ENCODE results near the gene STAM. TPM values are rescaled to one million over a fixed set of nuclear protein-coding genes. Genes with fewer than 3 reads are reported as not detected.

Gene STAM
- total and polyA plus RNA-seq, 4 donors, result 11.9 to 76.8 (median 20.5) TPM

DNA sequence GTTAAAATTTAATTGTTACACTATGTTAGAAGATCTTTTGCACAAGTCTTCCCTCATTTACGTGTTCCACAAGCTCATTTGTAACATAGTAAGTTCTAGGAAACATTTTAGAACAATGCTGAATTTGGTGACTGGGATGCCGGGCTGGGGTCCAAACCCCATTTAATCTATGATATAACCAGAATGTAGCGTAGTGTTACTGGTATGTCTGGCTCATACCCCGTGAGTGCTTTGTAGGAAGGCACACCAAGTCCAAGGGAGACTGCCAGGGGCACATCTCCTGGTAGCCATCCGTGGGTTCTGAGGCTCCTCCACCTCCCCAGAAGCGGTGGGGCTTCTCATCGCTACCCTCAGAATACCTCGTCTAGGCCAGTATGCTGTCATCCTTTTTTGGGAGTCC lies 86.7 kb downstream of the STAM start:
- H3K9ac ChIP-seq (ENCODE audit: insufficient read depth in 1 of 2, low read length in 2 of 2), result no peak overlapping the region
- no peak overlapping the region for H3K27ac ChIP-seq (ENCODE audit: low read depth in 1 of 2, low read length in 1 of 2)
- peak in 1 of 3 donors; percentile 15 for DNase-seq
- H3K27me3 ChIP-seq (ENCODE audit: control insufficient read depth in 3 of 3, insufficient read depth in 3 of 3, low read length in 2 of 3), result no peaks in the 10 kb centered on the region
- TF ChIP-seq, protein P1, sequence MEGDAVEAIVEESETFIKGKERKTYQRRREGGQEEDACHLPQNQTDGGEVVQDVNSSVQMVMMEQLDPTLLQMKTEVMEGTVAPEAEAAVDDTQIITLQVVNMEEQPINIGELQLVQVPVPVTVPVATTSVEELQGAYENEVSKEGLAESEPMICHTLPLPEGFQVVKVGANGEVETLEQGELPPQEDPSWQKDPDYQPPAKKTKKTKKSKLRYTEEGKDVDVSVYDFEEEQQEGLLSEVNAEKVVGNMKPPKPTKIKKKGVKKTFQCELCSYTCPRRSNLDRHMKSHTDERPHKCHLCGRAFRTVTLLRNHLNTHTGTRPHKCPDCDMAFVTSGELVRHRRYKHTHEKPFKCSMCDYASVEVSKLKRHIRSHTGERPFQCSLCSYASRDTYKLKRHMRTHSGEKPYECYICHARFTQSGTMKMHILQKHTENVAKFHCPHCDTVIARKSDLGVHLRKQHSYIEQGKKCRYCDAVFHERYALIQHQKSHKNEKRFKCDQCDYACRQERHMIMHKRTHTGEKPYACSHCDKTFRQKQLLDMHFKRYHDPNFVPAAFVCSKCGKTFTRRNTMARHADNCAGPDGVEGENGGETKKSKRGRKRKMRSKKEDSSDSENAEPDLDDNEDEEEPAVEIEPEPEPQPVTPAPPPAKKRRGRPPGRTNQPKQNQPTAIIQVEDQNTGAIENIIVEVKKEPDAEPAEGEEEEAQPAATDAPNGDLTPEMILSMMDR (IDR thresholded peaks at IDR 0.05; ENCODE audit: control extremely low read depth, extremely low read depth), result no peak
- ATAC-seq (ENCODE audit: insufficient read depth, low FRiP score), result no peak
- H3K4me3 ChIP-seq, result no peak overlapping the region
- no peaks in the 10 kb centered on the region for H3K36me3 ChIP-seq (ENCODE audit: control insufficient read depth in 4 of 4, insufficient read depth in 4 of 4, low read length in 4 of 4)
- no peaks in the 10 kb centered on the region for H3K9me3 ChIP-seq (ENCODE audit: control insufficient read depth in 4 of 4, insufficient read depth in 3 of 4, low read length in 3 of 4)
- WGBS, 2 donors, result 85 to 91% methylated on average over 8 of the region's 8 CpGs
- peaks cover 0 to 34% (median 4%) of the 10 kb centered on the region in 5 donors for H3K4me1 ChIP-seq (ENCODE audit: control insufficient read depth in 5 of 5, insufficient read depth in 5 of 5, low read length in 5 of 5)

DNA sequence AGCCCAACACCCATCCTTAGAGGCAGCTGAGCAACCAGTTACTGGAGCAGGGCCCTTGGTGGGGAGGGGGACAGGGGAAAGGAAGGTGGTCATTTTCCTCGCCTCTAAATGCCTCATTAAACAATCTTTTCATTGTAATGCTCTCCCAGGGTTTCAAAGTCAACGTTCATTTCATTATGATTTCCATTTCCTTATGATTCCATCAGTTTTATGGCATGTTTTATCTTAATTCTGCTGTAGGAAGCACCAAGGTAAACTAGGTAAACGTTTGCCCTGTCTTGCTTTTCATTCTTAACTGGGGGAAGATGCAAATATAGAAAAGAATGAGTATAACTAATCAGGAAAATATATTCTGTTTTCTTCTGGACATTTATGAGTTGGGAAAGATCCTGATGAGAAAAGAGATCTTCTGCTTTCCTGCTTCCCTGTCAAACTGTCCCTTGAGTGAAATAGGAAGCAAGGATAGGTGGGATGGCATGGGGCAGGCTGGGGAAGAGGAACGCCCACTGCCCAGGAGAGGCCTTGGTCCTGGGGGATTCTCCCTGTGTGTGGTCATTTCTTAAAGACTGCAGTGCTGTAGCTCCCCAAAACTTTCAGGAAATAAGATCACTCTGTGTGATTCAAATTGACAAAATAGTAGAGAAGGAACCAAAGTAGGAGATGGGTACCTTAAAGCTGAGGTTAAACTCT lies 87.5 kb downstream of the STAM start:
- WGBS, 2 donors, result 70 to 75% methylated on average over 4 of the region's 4 CpGs
- Histone ChIP-seq H3K9me3 (ENCODE audit: control insufficient read depth in 4 of 4, insufficient read depth in 3 of 4, low read length in 3 of 4) (no peaks in the 10 kb centered on the region), H3K27ac (ENCODE audit: low read depth in 1 of 2, low read length in 1 of 2) (no peak overlapping the region), H3K4me1 (ENCODE audit: control insufficient read depth in 5 of 5, insufficient read depth in 5 of 5, low read length in 5 of 5) (peaks cover 0 to 34% (median 4%) of the 10 kb centered on the region in 5 donors), H3K4me3 (no peak overlapping the region), H3K36me3 (ENCODE audit: control insufficient read depth in 4 of 4, insufficient read depth in 4 of 4, low read length in 4 of 4) (no peaks in the 10 kb centered on the region), H3K9ac (ENCODE audit: insufficient read depth in 1 of 2, low read length in 2 of 2) (no peak overlapping the region), H3K27me3 (ENCODE audit: control insufficient read depth in 3 of 3, insufficient read depth in 3 of 3, low read length in 2 of 3) (no peaks in the 10 kb centered on the region)
- ATAC-seq (ENCODE audit: insufficient read depth, low FRiP score), result no peak
- no peak for DNase-seq
- TF ChIP-seq, protein P1 (IDR thresholded peaks at IDR 0.05; ENCODE audit: control extremely low read depth, extremely low read depth), result no peak

- WGBS, 2 donors, result 95% methylated on average over 6 of the region's 6 CpGs
- DNase-seq (no peak), ATAC-seq (ENCODE audit: insufficient read depth, low FRiP score) (no peak)
- Histone ChIP-seq H3K4me3 (no peak overlapping the region), H3K9me3 (ENCODE audit: control insufficient read depth in 4 of 4, insufficient read depth in 3 of 4, low read length in 3 of 4) (no peaks in the 10 kb centered on the region), H3K9ac (ENCODE audit: insufficient read depth in 1 of 2, low read length in 2 of 2) (no peak overlapping the region), H3K27me3 (ENCODE audit: control insufficient read depth in 3 of 3, insufficient read depth in 3 of 3, low read length in 2 of 3) (no peaks in the 10 kb centered on the region), H3K27ac (ENCODE audit: low read depth in 1 of 2, low read length in 1 of 2) (no peak overlapping the region), H3K4me1 (ENCODE audit: control insufficient read depth in 5 of 5, insufficient read depth in 5 of 5, low read length in 5 of 5) (peaks cover 0 to 25% (median 6%) of the 10 kb centered on the region in 5 donors), H3K36me3 (ENCODE audit: control insufficient read depth in 4 of 4, insufficient read depth in 4 of 4, low read length in 4 of 4) (no peaks in the 10 kb centered on the region)
- TF ChIP-seq, protein P1 (IDR thresholded peaks at IDR 0.05; ENCODE audit: control extremely low read depth, extremely low read depth), result no peak
Observed at GRCh38 chr10:17733620-17734019, 89.7 kb downstream of the STAM start.
